ENCODE results near the gene GPRIN2.
"Not testable (repeated sequence)": the region's sequence is repeated elsewhere in the genome, so short reads cannot be mapped to it uniquely, and the experiment has no call there.

Gene GPRIN2
- long read RNA-seq, result 0 reads

DNA sequence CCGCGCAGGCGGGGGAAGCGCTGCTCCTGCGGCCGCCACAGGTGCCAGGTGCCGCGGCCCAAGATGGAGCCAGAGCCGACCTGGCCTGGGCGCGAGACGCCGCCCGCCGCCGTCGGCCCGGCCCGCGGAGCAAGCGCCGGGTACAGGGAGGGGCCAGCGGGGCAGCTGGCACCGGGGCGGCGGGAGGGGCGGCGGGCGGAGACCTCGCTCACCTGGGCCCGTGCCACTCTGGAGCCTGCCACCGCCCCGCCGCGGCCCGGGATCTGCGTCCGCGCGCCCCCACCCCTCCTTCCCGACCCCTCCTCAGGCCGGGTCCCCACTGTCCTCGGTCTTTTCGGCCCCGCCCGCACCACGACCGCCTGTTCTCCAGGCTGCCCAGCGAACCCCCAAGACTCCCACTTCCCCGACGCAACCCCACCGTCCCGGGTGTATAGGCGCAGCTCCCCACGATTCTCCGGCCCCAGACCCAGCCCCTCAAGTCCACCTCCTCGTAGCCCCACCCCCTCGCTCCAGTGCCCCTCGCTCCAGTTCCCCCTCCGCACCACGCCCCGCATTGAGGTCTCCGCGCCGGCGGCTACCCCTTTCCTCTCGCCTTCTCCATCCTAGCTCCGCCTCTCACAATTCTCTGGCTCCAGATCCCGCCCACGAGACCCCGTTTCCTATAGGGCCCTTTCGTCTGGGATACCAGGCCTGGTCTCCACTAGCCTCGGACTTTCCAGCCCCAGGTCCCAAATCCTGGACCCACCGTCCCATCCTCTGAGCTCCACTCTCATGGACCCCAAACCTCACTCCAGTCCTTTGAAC, at the start of gene GPRIN2:
Gene GPRIN2, minus strand, starts transcription at position 144 of the 804 bp plus-strand sequence. CDS start 5,922 bp downstream, outside the sequence.
- no peak for TF ChIP-seq POLR2AphosphoS5 (IDR thresholded peaks at IDR 0.05; ENCODE audit: low read depth)
- TF ChIP-seq, protein P1, sequence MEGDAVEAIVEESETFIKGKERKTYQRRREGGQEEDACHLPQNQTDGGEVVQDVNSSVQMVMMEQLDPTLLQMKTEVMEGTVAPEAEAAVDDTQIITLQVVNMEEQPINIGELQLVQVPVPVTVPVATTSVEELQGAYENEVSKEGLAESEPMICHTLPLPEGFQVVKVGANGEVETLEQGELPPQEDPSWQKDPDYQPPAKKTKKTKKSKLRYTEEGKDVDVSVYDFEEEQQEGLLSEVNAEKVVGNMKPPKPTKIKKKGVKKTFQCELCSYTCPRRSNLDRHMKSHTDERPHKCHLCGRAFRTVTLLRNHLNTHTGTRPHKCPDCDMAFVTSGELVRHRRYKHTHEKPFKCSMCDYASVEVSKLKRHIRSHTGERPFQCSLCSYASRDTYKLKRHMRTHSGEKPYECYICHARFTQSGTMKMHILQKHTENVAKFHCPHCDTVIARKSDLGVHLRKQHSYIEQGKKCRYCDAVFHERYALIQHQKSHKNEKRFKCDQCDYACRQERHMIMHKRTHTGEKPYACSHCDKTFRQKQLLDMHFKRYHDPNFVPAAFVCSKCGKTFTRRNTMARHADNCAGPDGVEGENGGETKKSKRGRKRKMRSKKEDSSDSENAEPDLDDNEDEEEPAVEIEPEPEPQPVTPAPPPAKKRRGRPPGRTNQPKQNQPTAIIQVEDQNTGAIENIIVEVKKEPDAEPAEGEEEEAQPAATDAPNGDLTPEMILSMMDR (IDR thresholded peaks at IDR 0.05; ENCODE audit: insufficient read depth, low read length), result no peak
- Histone ChIP-seq H3K4me3 (replicated peaks; ENCODE audit: insufficient read depth, low read length) (no peak within 1 kb of the TSS), H3K27ac (replicated peaks) (no peak within 1 kb of the TSS), H3K27me3 (ENCODE audit: insufficient read depth, poor library complexity, severe bottlenecking) (peaks cover 66% of the 10 kb centered on the region)
- no peak for DNase-seq (ENCODE audit: low read depth in 1 of 2, low spot score in 1 of 2)

- H3K4me3 ChIP-seq (replicated peaks; ENCODE audit: insufficient read depth, low read length); DNase-seq (ENCODE audit: low read depth in 1 of 2, low spot score in 1 of 2); H3K27ac ChIP-seq (replicated peaks); H3K27me3 ChIP-seq (ENCODE audit: insufficient read depth, poor library complexity, severe bottlenecking): not testable (repeated sequence)
These were observed 44.1 kb upstream of the GPRIN2 start for GRCh38 chr10:46600516-46600915.

DNA sequence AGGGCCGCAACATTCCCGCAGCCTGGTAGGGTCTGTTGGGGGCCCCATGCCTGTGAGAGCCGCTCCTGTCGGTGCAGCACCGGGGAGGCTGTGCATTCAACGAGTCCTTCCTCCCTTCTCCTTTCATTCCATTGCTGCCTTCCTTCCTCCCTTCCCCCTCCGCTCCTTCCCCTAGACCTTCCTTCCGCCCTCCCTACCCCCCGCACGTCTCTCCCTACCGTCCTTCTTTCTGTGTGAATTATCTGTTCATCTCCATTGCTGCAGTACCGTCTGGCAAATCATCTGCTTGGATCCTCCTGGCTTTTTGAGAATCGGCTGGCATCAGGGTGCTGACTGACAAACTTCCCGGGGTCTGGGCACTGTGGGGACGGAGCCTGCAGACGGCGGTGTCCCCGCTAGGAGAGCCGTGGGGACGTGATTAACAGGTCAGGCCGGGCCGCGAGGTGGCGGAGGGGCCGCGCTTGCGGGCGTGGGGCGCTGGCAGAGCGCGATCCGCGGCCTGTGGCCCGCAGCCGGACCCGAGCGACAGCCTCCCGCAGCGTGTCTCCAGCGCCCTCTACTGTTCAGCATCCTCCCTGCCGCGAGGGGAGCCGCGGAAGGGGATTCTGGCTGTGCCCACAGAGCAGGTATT, 41.3 kb upstream of the GPRIN2 start:
- peak overlapping the region; percentile 14 for H3K4me3 ChIP-seq (replicated peaks; ENCODE audit: insufficient read depth, low read length)
- not testable (repeated sequence) for DNase-seq (ENCODE audit: low read depth in 1 of 2, low spot score in 1 of 2); H3K27ac ChIP-seq (replicated peaks); H3K27me3 ChIP-seq (ENCODE audit: insufficient read depth, poor library complexity, severe bottlenecking)

DNA sequence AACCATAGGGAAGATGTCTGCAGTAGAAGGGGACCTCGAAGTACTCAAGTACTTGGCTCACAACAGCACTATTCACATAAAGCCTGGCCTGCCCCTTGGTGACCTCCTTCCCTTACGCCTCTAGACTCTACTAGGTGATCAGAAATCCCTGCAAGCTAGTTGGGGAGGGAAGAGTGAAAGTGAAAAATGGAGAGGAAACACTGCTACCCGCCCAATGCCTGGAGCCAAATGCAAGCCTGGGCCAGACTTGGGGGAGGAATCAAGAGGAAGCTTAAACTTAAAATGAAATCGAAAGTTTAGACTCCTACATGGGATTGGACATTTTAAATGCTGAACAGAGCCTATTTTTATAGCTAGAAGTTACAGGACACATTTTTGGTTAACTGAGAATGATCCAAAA, 40.1 kb upstream of the GPRIN2 start:
- not testable (repeated sequence) for H3K27ac ChIP-seq (replicated peaks); DNase-seq (ENCODE audit: low read depth in 1 of 2, low spot score in 1 of 2); H3K27me3 ChIP-seq (ENCODE audit: insufficient read depth, poor library complexity, severe bottlenecking); H3K4me3 ChIP-seq (replicated peaks; ENCODE audit: insufficient read depth, low read length)

GRCh38 chr10:46594453-46595063, 38.1 kb upstream of the GPRIN2 start:
- H3K4me3 ChIP-seq (replicated peaks; ENCODE audit: insufficient read depth, low read length); DNase-seq (ENCODE audit: low read depth in 1 of 2, low spot score in 1 of 2); H3K27me3 ChIP-seq (ENCODE audit: insufficient read depth, poor library complexity, severe bottlenecking); H3K27ac ChIP-seq (replicated peaks): not testable (repeated sequence)

GRCh38 chr10:46593307-46593706, 36.8 kb upstream of the GPRIN2 start:
- H3K27ac ChIP-seq (replicated peaks); DNase-seq (ENCODE audit: low read depth in 1 of 2, low spot score in 1 of 2); H3K27me3 ChIP-seq (ENCODE audit: insufficient read depth, poor library complexity, severe bottlenecking); H3K4me3 ChIP-seq (replicated peaks; ENCODE audit: insufficient read depth, low read length): not testable (repeated sequence)

DNA sequence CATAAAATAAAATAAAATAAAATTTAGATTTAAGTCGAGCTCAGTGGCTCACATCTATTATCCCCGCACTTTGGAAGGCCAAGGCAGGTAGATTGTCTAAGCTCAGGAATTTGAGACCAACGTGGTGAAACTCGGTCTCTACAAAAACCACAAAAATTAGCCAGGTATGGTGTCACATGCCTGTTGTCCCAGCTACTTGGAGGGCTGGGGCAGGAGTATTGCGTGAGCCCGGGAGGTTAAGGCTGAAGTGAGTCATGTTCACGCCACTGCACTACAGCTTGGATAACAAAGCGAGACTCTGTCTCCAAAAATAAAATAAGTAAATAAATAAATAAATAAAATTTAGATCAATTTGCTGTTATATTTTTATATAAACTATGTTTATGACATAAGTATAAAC, 34.6 kb upstream of the GPRIN2 start:
- not testable (repeated sequence) for H3K27me3 ChIP-seq (ENCODE audit: insufficient read depth, poor library complexity, severe bottlenecking); H3K27ac ChIP-seq (replicated peaks); H3K4me3 ChIP-seq (replicated peaks; ENCODE audit: insufficient read depth, low read length); DNase-seq (ENCODE audit: low read depth in 1 of 2, low spot score in 1 of 2)

DNA sequence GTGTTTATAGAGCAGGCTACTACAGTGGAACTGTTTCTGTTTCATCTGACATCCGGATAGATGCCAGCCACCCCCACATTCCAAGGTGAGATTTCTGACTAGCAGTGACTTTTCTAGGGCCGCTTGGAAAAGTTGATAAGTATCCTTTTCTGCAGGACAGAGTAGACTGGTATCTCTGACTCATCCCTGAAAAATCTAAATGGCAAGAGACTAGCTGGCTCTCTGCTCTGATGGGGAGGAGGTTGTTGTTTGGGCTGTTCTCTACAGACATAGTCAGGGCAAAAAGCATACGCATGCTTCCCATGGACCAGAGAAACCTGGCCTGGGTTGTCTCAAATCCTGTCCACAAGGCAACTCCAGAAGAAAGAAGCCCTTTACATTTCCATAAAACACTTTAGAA, 33.1 kb upstream of the GPRIN2 start:
- DNase-seq (ENCODE audit: low read depth in 1 of 2, low spot score in 1 of 2); H3K27ac ChIP-seq (replicated peaks); H3K4me3 ChIP-seq (replicated peaks; ENCODE audit: insufficient read depth, low read length); H3K27me3 ChIP-seq (ENCODE audit: insufficient read depth, poor library complexity, severe bottlenecking): not testable (repeated sequence)

GRCh38 chr10:46588221-46588620, 31.8 kb upstream of the GPRIN2 start:
- DNase-seq (ENCODE audit: low read depth in 1 of 2, low spot score in 1 of 2); H3K27ac ChIP-seq (replicated peaks); H3K4me3 ChIP-seq (replicated peaks; ENCODE audit: insufficient read depth, low read length); H3K27me3 ChIP-seq (ENCODE audit: insufficient read depth, poor library complexity, severe bottlenecking): not testable (repeated sequence)

DNA sequence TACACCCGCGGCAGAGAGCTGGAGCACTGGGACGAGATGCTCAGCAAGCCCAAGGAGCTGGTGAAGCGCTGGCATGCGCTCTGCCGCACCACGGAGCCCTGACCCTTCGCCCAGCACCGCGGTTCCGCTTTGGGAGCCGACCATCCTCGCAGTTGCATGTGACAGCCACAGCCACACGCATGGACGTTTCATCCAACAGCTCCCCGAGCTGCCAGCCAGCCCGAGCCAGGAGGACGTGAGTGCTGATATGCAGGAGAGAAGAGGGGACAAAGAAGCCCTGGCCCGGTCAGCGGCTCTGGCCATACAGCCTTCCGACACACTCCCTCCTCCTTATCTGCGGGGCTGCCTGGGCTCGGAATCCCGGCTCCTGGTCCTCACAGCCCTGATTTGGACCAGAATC, 31.1 kb upstream of the GPRIN2 start:
- not testable (repeated sequence) for H3K27me3 ChIP-seq (ENCODE audit: insufficient read depth, poor library complexity, severe bottlenecking); DNase-seq (ENCODE audit: low read depth in 1 of 2, low spot score in 1 of 2); H3K4me3 ChIP-seq (replicated peaks; ENCODE audit: insufficient read depth, low read length); H3K27ac ChIP-seq (replicated peaks)

DNA sequence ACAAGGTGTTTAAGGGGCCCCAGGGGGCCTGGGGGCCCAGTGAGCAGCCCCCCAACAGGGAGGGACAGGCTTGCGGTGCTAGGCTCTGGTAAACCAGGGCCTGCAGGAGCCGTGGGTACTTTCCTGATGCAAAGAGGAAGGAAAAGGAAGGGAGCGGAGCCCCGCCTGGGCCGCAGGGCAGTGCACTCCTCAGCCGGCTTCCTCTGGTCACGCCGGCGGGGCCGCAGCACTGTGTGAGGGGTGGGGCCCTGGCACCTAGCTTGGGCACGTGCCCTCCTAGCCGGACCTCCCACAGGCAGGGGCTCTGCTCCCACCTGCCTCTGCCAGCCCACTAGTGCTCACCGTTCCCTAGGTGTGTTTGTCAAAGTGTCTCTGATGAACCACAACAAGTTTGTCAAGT, 28.8 kb upstream of the GPRIN2 start:
- not testable (repeated sequence) for H3K27ac ChIP-seq (replicated peaks); DNase-seq (ENCODE audit: low read depth in 1 of 2, low spot score in 1 of 2)

GRCh38 chr10:46584196-46584595, 27.7 kb upstream of the GPRIN2 start:
- not testable (repeated sequence) for H3K27ac ChIP-seq (replicated peaks); H3K27me3 ChIP-seq (ENCODE audit: insufficient read depth, poor library complexity, severe bottlenecking); DNase-seq (ENCODE audit: low read depth in 1 of 2, low spot score in 1 of 2); H3K4me3 ChIP-seq (replicated peaks; ENCODE audit: insufficient read depth, low read length)

More for the DNA sequence above, 28.8 kb upstream of the GPRIN2 start:
- not testable (repeated sequence) for H3K27me3 ChIP-seq (ENCODE audit: insufficient read depth, poor library complexity, severe bottlenecking); H3K4me3 ChIP-seq (replicated peaks; ENCODE audit: insufficient read depth, low read length)

- H3K27me3 ChIP-seq (ENCODE audit: insufficient read depth, poor library complexity, severe bottlenecking); H3K27ac ChIP-seq (replicated peaks); DNase-seq (ENCODE audit: low read depth in 1 of 2, low spot score in 1 of 2); H3K4me3 ChIP-seq (replicated peaks; ENCODE audit: insufficient read depth, low read length): not testable (repeated sequence)
These were observed 26.1 kb upstream of the GPRIN2 start for GRCh38 chr10:46582568-46582967.

Data from HL-60 (cell line).